HepG2 (cell line): Measurements from ENCODE around the gene ST3GAL2. TPM values are rescaled to one million over a fixed set of nuclear protein-coding genes. Genes with fewer than 3 reads are reported as not detected.

Experiments
- ARNTL ChIP-seq: sonication (generic); formaldehyde crosslinking; IDR thresholded peaks from 2 replicates; pipeline ENCODE4 v1.4.0; 2020; ENCODE audit warnings: mild to moderate bottlenecking, missing genetic modification reagents
- ASH2L ChIP-seq: fragments of 300-600, 200-600 bp; sonication (generic); IDR thresholded peaks from 2 replicates; pipeline ENCODE4 v1.7.0; 2017; ENCODE audit warnings: low read depth, mild to moderate bottlenecking, moderate library complexity, mixed read lengths, low read length; ENCODE audit not compliant: insufficient read length
- ATF2 ChIP-seq: sonication (generic); formaldehyde crosslinking; IDR thresholded peaks from 2 replicates; pipeline ENCODE4 v1.4.0; 2020; ENCODE audit warnings: missing genetic modification reagents
- ATF7 ChIP-seq, 2 experiments: fragments of 450-650 bp in 1 of 2; sonication (generic) in 1 of 2; formaldehyde crosslinking in 1 of 2; IDR thresholded peaks; 2 replicates each; pipeline versions ENCODE4 v1.4.0 to v1.6.1; 2016 to 2020; ENCODE audit warnings: antibody characterized with exemption in 1 of 2, mild to moderate bottlenecking in 1 of 2, missing genetic modification reagents in 1 of 2
- CBX5 ChIP-seq: sonication (generic); formaldehyde crosslinking; IDR thresholded peaks from 2 replicates; pipeline ENCODE4 v1.4.0; 2020; ENCODE audit warnings: missing genetic modification reagents, borderline replicate concordance
- CERS6 ChIP-seq: sonication (generic); formaldehyde crosslinking; IDR thresholded peaks from 2 replicates; pipeline ENCODE4 v1.5.0; 2020; ENCODE audit warnings: missing genetic modification reagents
- ELF4 ChIP-seq: sonication (generic); formaldehyde crosslinking; IDR thresholded peaks from 2 replicates; pipeline ENCODE4 v1.5.0; 2020; ENCODE audit warnings: missing genetic modification reagents, mild to moderate bottlenecking, moderate library complexity, borderline replicate concordance
- FOXP1 ChIP-seq, 2 experiments: fragments of 450-650 bp in 1 of 2; IDR thresholded peaks; 2 replicates each; pipeline ENCODE4 v1.6.1; 2017 to 2018; ENCODE audit warnings: antibody characterized with exemption in 1 of 2
- GZF1 ChIP-seq: sonication (generic); formaldehyde crosslinking; IDR thresholded peaks from 2 replicates; pipeline ENCODE4 v1.5.1; 2020; ENCODE audit warnings: mild to moderate bottlenecking, missing genetic modification reagents
- HNRNPL ChIP-seq: fragments of 200-400 bp; formaldehyde crosslinking; IDR thresholded peaks from 2 replicates; pipeline ENCODE4 v1.6.1; 2017; ENCODE audit warnings: mild to moderate bottlenecking, low read depth, low read length
- KMT2A ChIP-seq: sonication (generic); formaldehyde crosslinking; IDR thresholded peaks from 2 replicates; pipeline ENCODE4 v1.4.0; 2020; ENCODE audit warnings: missing genetic modification reagents
- PCBP2 ChIP-seq: fragments of 200-400 bp; formaldehyde crosslinking; optimal IDR thresholded peaks from 2 replicates; pipeline ENCODE3; 2018; ENCODE audit warnings: low read length, low read depth; ENCODE audit not compliant: poor library complexity, severe bottlenecking
- PRPF4 ChIP-seq: fragments of 200-400 bp; formaldehyde crosslinking; IDR thresholded peaks from 2 replicates; pipeline ENCODE4 v1.6.1; 2016; ENCODE audit warnings: low read length, low read depth; ENCODE audit not compliant: poor library complexity, severe bottlenecking
- RORA ChIP-seq: sonication (generic); formaldehyde crosslinking; IDR thresholded peaks from 2 replicates; pipeline ENCODE4 v1.5.0; 2020; ENCODE audit warnings: mild to moderate bottlenecking, missing genetic modification reagents, moderate library complexity
- SNAPC2 ChIP-seq: sonication (generic); formaldehyde crosslinking; IDR thresholded peaks from 2 replicates; pipeline ENCODE4 v1.8.1; 2022; ENCODE audit warnings: mild to moderate bottlenecking, missing genetic modification reagents
- TSC22D2 ChIP-seq: sonication (generic); formaldehyde crosslinking; IDR thresholded peaks from 2 replicates; pipeline ENCODE4 v1.5.1; 2020; ENCODE audit warnings: missing genetic modification reagents, mild to moderate bottlenecking, borderline replicate concordance
- ZBTB34 ChIP-seq: sonication (generic); formaldehyde crosslinking; IDR thresholded peaks from 2 replicates; pipeline ENCODE4 v1.8.0; 2022; ENCODE audit warnings: mild to moderate bottlenecking, missing genetic modification reagents
- ZMYM3 ChIP-seq: sonication (generic); formaldehyde crosslinking; IDR thresholded peaks from 2 replicates; pipeline ENCODE4 v1.5.1; 2020; ENCODE audit warnings: mild to moderate bottlenecking, missing genetic modification reagents
- ZNF230 ChIP-seq: sonication (generic); formaldehyde crosslinking; IDR thresholded peaks from 2 replicates; pipeline ENCODE4 v1.4.0; 2020; ENCODE audit warnings: mild to moderate bottlenecking, missing genetic modification reagents
- ZNF331 ChIP-seq: sonication (generic); formaldehyde crosslinking; IDR thresholded peaks from 2 replicates; pipeline ENCODE4 v1.4.0; 2020; ENCODE audit warnings: missing genetic modification reagents
- ZNF333 ChIP-seq: sonication (generic); formaldehyde crosslinking; IDR thresholded peaks from 2 replicates; pipeline ENCODE4 v1.4.0; 2020; ENCODE audit warnings: mild to moderate bottlenecking, missing genetic modification reagents, borderline replicate concordance
- ZNF543 ChIP-seq: sonication (generic); formaldehyde crosslinking; IDR thresholded peaks from 2 replicates; pipeline ENCODE4 v1.4.0; 2020; ENCODE audit warnings: mild to moderate bottlenecking, missing genetic modification reagents
- ZNF670 ChIP-seq: sonication (generic); formaldehyde crosslinking; IDR thresholded peaks from 2 replicates; pipeline ENCODE4 v1.8.0; 2022; ENCODE audit warnings: mild to moderate bottlenecking, missing genetic modification reagents, borderline replicate concordance
- ZNF75D ChIP-seq: sonication (generic); formaldehyde crosslinking; IDR thresholded peaks from 2 replicates; pipeline ENCODE4 v1.8.1; 2023; ENCODE audit warnings: missing genetic modification reagents, mild to moderate bottlenecking, borderline replicate concordance
- ZNF879 ChIP-seq: sonication (generic); formaldehyde crosslinking; IDR thresholded peaks from 2 replicates; pipeline ENCODE4 v1.8.1; 2023; ENCODE audit warnings: missing genetic modification reagents
- polyA plus RNA-seq, 8 experiments: library from polyadenylated mRNA; depleted of rRNA in 3 of 8; stranded (reverse) in 7 of 8; unstranded in 1 of 8; fragments of >200 nt; fragmentation: Illumina TruSeq in 4 of 8; extraction: Trizol in 4 of 8; gene quantifications; 2 replicates each; pipeline versions ENCODE4 v1.2.1 to v1.2.3, GENCODE V29; 2011 to 2016; ENCODE audit warnings: low read depth in 4 of 8, missing spikeins in 1 of 8, mixed read lengths in 1 of 8; ENCODE audit not compliant: insufficient read depth in 1 of 8
- total RNA-seq, 5 experiments: library from RNA; depleted of rRNA; stranded (reverse); fragments of >200 nt; fragmentation: Illumina TruSeq; extraction: Trizol; gene quantifications; 2 replicates each; pipeline ENCODE4 v1.2.3, GENCODE V29; 2016; ENCODE audit warnings: low read depth in 1 of 5
- TF ChIP-seq, protein P1 (sequence below): sonication (generic); formaldehyde crosslinking; conservative IDR thresholded peaks from 2 replicates; pipeline ENCODE4 v1.4.0; 2020; ENCODE audit warnings: missing genetic modification reagents

The ST3GAL2 gene
- total and polyA plus RNA-seq, 2 of the 13 experiments (the other 11 are each of a cell fraction or from before 2014, with no cell fraction given): 16.3 to 24.9 TPM

- TF ChIP-seq, protein P1, sequence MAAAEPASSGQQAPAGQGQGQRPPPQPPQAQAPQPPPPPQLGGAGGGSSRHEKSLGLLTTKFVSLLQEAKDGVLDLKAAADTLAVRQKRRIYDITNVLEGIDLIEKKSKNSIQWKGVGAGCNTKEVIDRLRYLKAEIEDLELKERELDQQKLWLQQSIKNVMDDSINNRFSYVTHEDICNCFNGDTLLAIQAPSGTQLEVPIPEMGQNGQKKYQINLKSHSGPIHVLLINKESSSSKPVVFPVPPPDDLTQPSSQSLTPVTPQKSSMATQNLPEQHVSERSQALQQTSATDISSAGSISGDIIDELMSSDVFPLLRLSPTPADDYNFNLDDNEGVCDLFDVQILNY: 0 out of 2 replicates have a peak, but pooled peaks have one; percentile 7
- TF ChIP-seq ZNF333 (no peak), ZMYM3 (no peak), ZNF75D (CRISPR knock-in tag) (no peak), ATF2 (CRISPR knock-in tag) (no peak), ZNF670 (CRISPR knock-in tag) (no peak), ZBTB34 (CRISPR knock-in tag) (no peak), SNAPC2 (CRISPR knock-in tag) (no peak), ARNTL (no peak), RORA (CRISPR knock-in tag) (no peak), TSC22D2 (CRISPR knock-in tag) (no peak), HNRNPL (0 out of 2 replicates have a peak, but pooled peaks have one; percentile 33), PCBP2 (no peak), CERS6 (CRISPR knock-in tag) (no peak), FOXP1 (IDR thresholded peaks at IDR 0.05) (no peak), FOXP1 (CRISPR knock-in tag; IDR thresholded peaks at IDR 0.05) (no peak), PRPF4 (peak; percentile 34), GZF1 (CRISPR knock-in tag) (no peak), ASH2L (no peak), KMT2A (CRISPR knock-in tag) (no peak), ELF4 (CRISPR knock-in tag) (no peak), ZNF879 (CRISPR knock-in tag) (no peak), ZNF331 (CRISPR knock-in tag) (0 out of 2 replicates have a peak, but pooled peaks have one; percentile 23), ZNF230 (0 out of 2 replicates have a peak, but pooled peaks have one; percentile 48), ZNF543 (CRISPR knock-in tag) (0 out of 2 replicates have a peak, but pooled peaks have one; percentile 40), ATF7 (IDR thresholded peaks at IDR 0.05) (no peak), ATF7 (CRISPR knock-in tag; IDR thresholded peaks at IDR 0.05) (no peak), CBX5 (CRISPR knock-in tag) (no peak)
Measured at GRCh38 chr16:70418993-70419318, 19.9 kb downstream of the ST3GAL2 start (continued).
